H9 (cell line): Measurements from ENCODE around the gene CYGB. TPM values are rescaled to one million over a fixed set of nuclear protein-coding genes. Genes with fewer than 3 reads are reported as not detected.

Experiments
- DNase-seq: peaks from one replicate; pipeline ENCODE4 v3.0.0-alpha.2; 2017
- H2AFZ ChIP-seq: one replicate; pipeline ENCODE4 v1.6.1; 2013; ENCODE audit warnings: mild to moderate bottlenecking, low read length, control low read depth, moderate library complexity
- H2AK5ac ChIP-seq: 2 replicates; pipeline ENCODE4 v1.6.1; 2013; ENCODE audit warnings: low read length, control low read depth, mixed read lengths; ENCODE audit not compliant: insufficient read length
- H2BK120ac ChIP-seq: one replicate; pipeline ENCODE4 v1.6.1; 2013; ENCODE audit warnings: low read depth, mild to moderate bottlenecking, low read length, control low read depth, inconsistent platforms; ENCODE audit not compliant: poor library complexity, severe bottlenecking
- H2BK12ac ChIP-seq: 2 replicates; pipeline ENCODE4 v1.6.1; 2013; ENCODE audit warnings: low read length, control low read depth, mixed read lengths, low read depth; ENCODE audit not compliant: insufficient read length
- H2BK15ac ChIP-seq: 2 replicates; pipeline ENCODE4 v1.6.1; 2013; ENCODE audit warnings: low read depth, low read length, control low read depth
- H2BK20ac ChIP-seq: one replicate; pipeline ENCODE4 v1.6.1; 2013; ENCODE audit warnings: low read depth, mild to moderate bottlenecking, low read length, control low read depth, inconsistent platforms; ENCODE audit not compliant: poor library complexity, severe bottlenecking
- H2BK5ac ChIP-seq: 2 replicates; pipeline ENCODE4 v1.6.1; 2013; ENCODE audit warnings: low read length, control low read depth, mixed read lengths; ENCODE audit not compliant: insufficient read length
- H3K14ac ChIP-seq: 2 replicates; pipeline ENCODE4 v1.6.1; 2013; ENCODE audit warnings: low read length, control low read depth; ENCODE audit not compliant: insufficient read depth
- H3K18ac ChIP-seq: 2 replicates; pipeline ENCODE4 v1.6.1; 2013; ENCODE audit warnings: low read depth, mild to moderate bottlenecking, mixed read lengths, low read length, control low read depth; ENCODE audit not compliant: insufficient read length
- H3K23ac ChIP-seq: 2 replicates; pipeline ENCODE4 v1.6.1; 2013; ENCODE audit warnings: low read length, control low read depth, mixed read lengths, low read depth; ENCODE audit not compliant: insufficient read length
- H3K23me2 ChIP-seq: 2 replicates; pipeline ENCODE4 v1.6.1; 2013; ENCODE audit warnings: low read depth, mild to moderate bottlenecking, mixed read lengths, low read length, control low read depth; ENCODE audit not compliant: insufficient read length, poor library complexity, severe bottlenecking
- H3K27ac ChIP-seq: 2 replicates; pipeline ENCODE4 v1.5.1; 2013; ENCODE audit warnings: low read length, control low read depth, mixed read lengths, low read depth; ENCODE audit not compliant: insufficient read length
- H3K27me3 ChIP-seq: 2 replicates; pipeline ENCODE4 v1.6.1; 2013; ENCODE audit warnings: low read length, control low read depth, inconsistent platforms; ENCODE audit not compliant: insufficient read depth
- H3K4ac ChIP-seq: 2 replicates; pipeline ENCODE4 v1.6.1; 2013; ENCODE audit warnings: low read depth, mild to moderate bottlenecking, control low read depth, inconsistent platforms, low read length, moderate library complexity
- H3K4me1 ChIP-seq: 2 replicates; pipeline ENCODE4 v1.6.1; 2013; ENCODE audit warnings: low read length, control low read depth, inconsistent platforms; ENCODE audit not compliant: insufficient read depth
- H3K4me2 ChIP-seq: 2 replicates; pipeline ENCODE4 v1.6.1; 2013; ENCODE audit warnings: low read length, control low read depth, mixed read lengths; ENCODE audit not compliant: insufficient read length, insufficient read depth
- H3K56ac ChIP-seq: 2 replicates; pipeline ENCODE4 v1.6.1; 2013; ENCODE audit warnings: low read depth, mild to moderate bottlenecking, mixed read lengths, low read length, control low read depth; ENCODE audit not compliant: insufficient read length
- H3K79me1 ChIP-seq: 2 replicates; pipeline ENCODE4 v1.6.1; 2013; ENCODE audit warnings: low read depth, mild to moderate bottlenecking, moderate library complexity, low read length, control low read depth, inconsistent platforms; ENCODE audit not compliant: insufficient read depth, poor library complexity, severe bottlenecking
- H3K79me2 ChIP-seq: 2 replicates; pipeline ENCODE4 v1.6.1; 2013; ENCODE audit warnings: low read length, control low read depth, inconsistent platforms; ENCODE audit not compliant: insufficient read depth
- H3K9ac ChIP-seq: 2 replicates; pipeline ENCODE4 v1.6.1; 2013; ENCODE audit warnings: low read length, control low read depth, mixed read lengths; ENCODE audit not compliant: insufficient read length; ENCODE audit errors: extremely low read depth
- H3K9me3 ChIP-seq: one replicate; pipeline ENCODE4 v1.6.1; 2013; ENCODE audit warnings: low read depth, low read length, inconsistent platforms; ENCODE audit not compliant: control insufficient read depth
- H3T11ph ChIP-seq: one replicate; pipeline ENCODE4 v1.6.1; 2013; ENCODE audit warnings: mild to moderate bottlenecking, low read length, control low read depth, inconsistent platforms
- H4K20me1 ChIP-seq: one replicate; pipeline ENCODE4 v1.6.1; 2013; ENCODE audit not compliant: control insufficient read depth, insufficient read length, insufficient read depth
- H4K5ac ChIP-seq: 2 replicates; pipeline ENCODE4 v1.6.1; 2013; ENCODE audit warnings: low read depth, mild to moderate bottlenecking, mixed read lengths, low read length, control low read depth; ENCODE audit not compliant: insufficient read length
- H4K8ac ChIP-seq: replicated peaks from 2 replicates; pipeline ENCODE4 v1.6.1; 2013; ENCODE audit warnings: low read length, control low read depth, mixed read lengths, low read depth; ENCODE audit not compliant: insufficient read length
- H4K91ac ChIP-seq: 2 replicates; pipeline ENCODE4 v1.6.1; 2013; ENCODE audit warnings: low read depth, mild to moderate bottlenecking, moderate library complexity, mixed read lengths, low read length, control low read depth; ENCODE audit not compliant: insufficient read length
- H3K27ac Mint-ChIP-seq, 3 experiments: 2 replicates in 2 of 3; 3 replicates in 1 of 3; pipeline ENCODE4 v1.8.0; 2020 to 2021; ENCODE audit warnings: mixed read lengths in 3 of 3, mild to moderate bottlenecking in 1 of 3, moderate library complexity in 1 of 3
- H3K27me3 Mint-ChIP-seq: 2 replicates; pipeline ENCODE4 v1.8.0; 2021; ENCODE audit warnings: low read depth, mild to moderate bottlenecking, moderate library complexity, mixed read lengths
- H3K36me3 Mint-ChIP-seq, 3 experiments: 2 replicates in 2 of 3; 3 replicates in 1 of 3; pipeline ENCODE4 v1.8.0; 2020 to 2021; ENCODE audit warnings: low read depth in 3 of 3, mixed read lengths in 3 of 3; ENCODE audit not compliant: insufficient read depth in 1 of 3
- H3K4me1 Mint-ChIP-seq, 2 experiments: 2 replicates each; pipeline ENCODE4 v1.8.0; 2020; ENCODE audit warnings: mixed read lengths in 2 of 2
- H3K4me3 Mint-ChIP-seq, 2 experiments: 2 replicates in 1 of 2; 3 replicates in 1 of 2; pipeline ENCODE4 v1.8.0; 2020 to 2021; ENCODE audit warnings: mild to moderate bottlenecking in 2 of 2, mixed read lengths in 2 of 2, moderate library complexity in 1 of 2
- H3K9me3 Mint-ChIP-seq, 2 experiments: 2 replicates in 1 of 2; 3 replicates in 1 of 2; pipeline ENCODE4 v1.8.0; 2020; ENCODE audit warnings: mild to moderate bottlenecking in 2 of 2, mixed read lengths in 2 of 2, moderate library complexity in 1 of 2
- CTCF ChIP-seq: fragments of 200-600 bp; sonication (generic); conservative IDR thresholded peaks from 3 replicates; pipeline ENCODE4 v1.8.0; 2021; ENCODE audit warnings: antibody characterized with exemption, mild to moderate bottlenecking
- WGBS: extraction: QIAGEN DNeasy Blood & Tissue Kit; methylation state at CpG from one replicate; pipeline ENCODE4 v1.1.7; 2013; ENCODE audit warnings: missing lambda C conversion rate, low lambda C conversion rate, mixed read lengths; ENCODE audit not compliant: insufficient read length; ENCODE audit errors: extremely low coverage; 5-methylcytosine and 5-hydroxymethylcytosine counted together
- total RNA-seq: library from RNA; stranded (reverse); gene quantifications from 2 replicates; pipeline ENCODE4 v1.2.1, GENCODE V29; 2021

The CYGB gene
- total RNA-seq, 1 experiment from 2014 or later, result 2.4 TPM

GRCh38 chr17:76497699-76497978 lies 39.9 kb downstream of the CYGB start:
- Histone ChIP-seq H3K23ac (no peak overlapping the region), H3K4me1 (peaks cover 3% of the 10 kb centered on the region; the same call in 1 of the 2 replicates), H3K14ac (no peak overlapping the region), H4K20me1 (no peaks in the 10 kb centered on the region), H2BK12ac (no peak overlapping the region), H3K9ac (no peak overlapping the region), H2BK120ac (no peak overlapping the region), H2AK5ac (no peak overlapping the region), H3K4me2 (no peak overlapping the region), H4K8ac (no peak overlapping the region), H3K27ac (no peak overlapping the region), H3T11ph (no peak overlapping the region), H3K79me1 (no peaks in the 10 kb centered on the region), H3K23me2 (peaks cover 9% of the 10 kb centered on the region), H3K18ac (no peak overlapping the region), H3K4ac (no peak overlapping the region), H3K56ac (no peak overlapping the region), H2BK15ac (no peak overlapping the region), H3K9me3 (no peaks in the 10 kb centered on the region), H3K79me2 (no peaks in the 10 kb centered on the region), H2BK20ac (no peak overlapping the region), H2AFZ (no peak overlapping the region), H4K5ac (no peak overlapping the region), H3K27me3 (no peaks in the 10 kb centered on the region), H4K91ac (no peak overlapping the region), H2BK5ac (no peak overlapping the region)
- WGBS, result no CpG with 5 or more reads among the region's 2 CpGs
- H3K36me3 Mint-ChIP-seq, result no peaks in the 10 kb centered on the region; a peak in 2 of 7 replicates
- TF ChIP-seq CTCF, result no peak
- DNase-seq, result no peak
- no peak overlapping the region for H3K27ac Mint-ChIP-seq
- H3K9me3 Mint-ChIP-seq, result no peaks in the 10 kb centered on the region; a peak in 1 of 5 replicates
- peak overlapping the region in 1 of 2 experiments; percentile 25; a peak in 1 of 5 replicates for H3K4me3 Mint-ChIP-seq
- H3K27me3 Mint-ChIP-seq, result peaks cover 7% of the 10 kb centered on the region
- peaks cover 53 to 63% of the 10 kb centered on the region in 2 experiments for H3K4me1 Mint-ChIP-seq
